Neural crest cell (in vitro differentiated cells): ENCODE results near the gene TICAM2. TPM values are rescaled to one million over a fixed set of nuclear protein-coding genes. Genes with fewer than 3 reads are reported as not detected.

Experiments used
- DNase-seq: peaks from one replicate; pipeline ENCODE4 v3.0.0; 2021; ENCODE audit warnings: low read depth, mixed read lengths, low spot score
- H3K27ac Mint-ChIP-seq: one replicate; pipeline ENCODE4 v1.8.0; 2021; ENCODE audit warnings: mild to moderate bottlenecking, mixed read lengths; ENCODE audit not compliant: unreplicated experiment
- H3K27me3 Mint-ChIP-seq: 2 replicates; pipeline ENCODE4 v1.8.0; 2021; ENCODE audit warnings: low read depth, mild to moderate bottlenecking, mixed read lengths
- H3K36me3 Mint-ChIP-seq: 2 replicates; pipeline ENCODE4 v1.8.0; 2021; ENCODE audit warnings: low read depth, mild to moderate bottlenecking, mixed read lengths
- H3K4me1 Mint-ChIP-seq: 2 replicates; pipeline ENCODE4 v1.8.0; 2021; ENCODE audit warnings: mixed read lengths
- H3K4me3 Mint-ChIP-seq: one replicate; pipeline ENCODE4 v1.8.0; 2021; ENCODE audit warnings: mild to moderate bottlenecking, mixed read lengths
- H3K9me3 Mint-ChIP-seq: 2 replicates; pipeline ENCODE4 v1.8.0; 2021; ENCODE audit warnings: mixed read lengths
- total RNA-seq: library from RNA; stranded (reverse); gene quantifications from 2 replicates; pipeline ENCODE4 v1.2.1, GENCODE V29; 2021
- TF ChIP-seq, protein P1 (sequence below): fragments of 200-600 bp; sonication (generic); conservative IDR thresholded peaks from 2 replicates; pipeline ENCODE4 v1.5.0; 2021; ENCODE audit warnings: antibody characterized with exemption, mild to moderate bottlenecking

TICAM2 gene
- total RNA-seq, 1 donor from 2014 or later: 1.9 TPM

DNA sequence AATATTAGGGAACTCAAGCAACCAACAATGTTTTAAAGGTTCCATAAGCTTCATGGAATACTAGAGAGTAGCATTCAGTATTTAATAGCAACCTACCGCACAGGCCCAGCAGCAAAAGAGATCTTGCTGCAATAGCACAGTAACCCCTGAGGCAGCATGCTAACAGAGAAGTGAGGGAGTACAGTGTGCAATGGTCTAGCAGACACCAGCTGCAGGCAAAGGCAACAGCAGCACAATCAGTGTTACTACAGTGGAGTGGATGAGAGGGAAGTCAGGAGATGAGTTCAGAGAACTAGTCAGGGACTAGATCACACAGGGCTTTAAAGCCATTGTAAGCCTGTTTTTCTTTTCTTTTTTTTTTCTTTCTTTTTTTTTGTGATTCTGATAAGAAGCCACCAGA lies 2.8 kb downstream of the TICAM2 start:
- peaks cover 2% of the 10 kb centered on the region for H3K9me3 Mint-ChIP-seq
- H3K4me1 Mint-ChIP-seq: peaks cover 24% of the 10 kb centered on the region
- DNase-seq: no peak
- peak overlapping the region; percentile 5 for H3K4me3 Mint-ChIP-seq
- TF ChIP-seq, protein P1, sequence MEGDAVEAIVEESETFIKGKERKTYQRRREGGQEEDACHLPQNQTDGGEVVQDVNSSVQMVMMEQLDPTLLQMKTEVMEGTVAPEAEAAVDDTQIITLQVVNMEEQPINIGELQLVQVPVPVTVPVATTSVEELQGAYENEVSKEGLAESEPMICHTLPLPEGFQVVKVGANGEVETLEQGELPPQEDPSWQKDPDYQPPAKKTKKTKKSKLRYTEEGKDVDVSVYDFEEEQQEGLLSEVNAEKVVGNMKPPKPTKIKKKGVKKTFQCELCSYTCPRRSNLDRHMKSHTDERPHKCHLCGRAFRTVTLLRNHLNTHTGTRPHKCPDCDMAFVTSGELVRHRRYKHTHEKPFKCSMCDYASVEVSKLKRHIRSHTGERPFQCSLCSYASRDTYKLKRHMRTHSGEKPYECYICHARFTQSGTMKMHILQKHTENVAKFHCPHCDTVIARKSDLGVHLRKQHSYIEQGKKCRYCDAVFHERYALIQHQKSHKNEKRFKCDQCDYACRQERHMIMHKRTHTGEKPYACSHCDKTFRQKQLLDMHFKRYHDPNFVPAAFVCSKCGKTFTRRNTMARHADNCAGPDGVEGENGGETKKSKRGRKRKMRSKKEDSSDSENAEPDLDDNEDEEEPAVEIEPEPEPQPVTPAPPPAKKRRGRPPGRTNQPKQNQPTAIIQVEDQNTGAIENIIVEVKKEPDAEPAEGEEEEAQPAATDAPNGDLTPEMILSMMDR: no peak
- no peak overlapping the region for H3K27ac Mint-ChIP-seq
- H3K27me3 Mint-ChIP-seq: no peaks in the 10 kb centered on the region
- H3K36me3 Mint-ChIP-seq: peaks cover 11% of the 10 kb centered on the region

DNA sequence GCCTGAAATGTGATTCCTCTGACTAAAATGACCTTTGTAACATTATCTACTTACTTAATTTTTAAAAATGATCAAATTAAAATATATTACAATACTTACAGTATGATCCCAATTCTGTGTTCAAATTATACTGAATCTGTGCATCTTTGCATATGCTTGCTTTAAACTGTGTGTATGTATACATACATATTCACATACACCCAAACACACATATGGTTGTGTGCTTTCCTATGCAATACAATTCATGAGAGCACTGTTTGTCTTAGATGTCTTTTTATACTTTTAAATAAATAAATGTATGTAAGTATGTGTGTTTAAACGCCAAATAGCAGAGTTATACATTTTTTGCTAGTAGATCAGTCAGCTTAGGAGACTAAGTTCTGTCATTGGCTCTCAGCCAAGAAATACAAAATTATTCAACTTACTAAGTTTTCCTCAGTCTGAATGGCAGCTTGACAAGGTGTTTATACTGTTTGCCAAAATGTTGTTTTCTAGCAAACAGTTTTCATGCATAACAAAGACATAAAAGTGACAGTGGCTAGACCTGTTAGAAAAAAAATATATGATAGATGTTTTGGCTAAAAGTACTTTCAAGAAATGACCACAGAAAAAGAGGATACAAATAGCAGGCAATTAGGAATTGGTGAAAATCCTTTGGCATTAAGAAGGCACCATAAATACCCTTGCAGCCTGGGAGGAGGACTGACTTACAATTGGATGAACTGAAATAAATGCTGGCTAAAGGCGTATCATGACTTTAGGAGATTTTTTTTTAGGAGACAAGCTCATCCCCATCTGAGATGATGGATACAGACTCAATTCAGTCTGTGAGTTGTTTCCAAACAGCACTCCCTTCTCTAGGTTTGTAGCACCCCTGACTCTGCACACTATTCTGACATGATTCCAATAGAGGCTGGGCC lies 7.9 kb downstream of the TICAM2 start:
- DNase-seq: no peak

DNA sequence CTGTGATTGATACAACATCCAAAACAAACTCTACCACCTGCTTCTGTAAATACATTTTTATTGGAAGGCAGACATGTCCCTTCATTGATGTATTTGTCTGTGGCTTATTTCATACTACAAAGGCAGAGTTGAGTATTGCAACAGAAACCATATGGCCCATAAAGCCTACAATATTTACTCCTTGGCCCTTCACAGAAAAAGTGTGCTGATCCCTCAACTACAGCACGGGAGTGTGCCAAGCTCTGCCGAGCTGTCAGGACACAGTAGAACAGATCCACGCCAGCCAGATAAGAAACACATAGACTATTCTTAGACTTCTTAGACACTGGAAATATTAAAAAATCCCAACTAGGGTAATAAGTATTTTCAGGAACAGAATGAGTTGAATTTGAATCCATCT lies 13.2 kb downstream of the TICAM2 start:
- TF ChIP-seq, protein P1: no peak
- Mint-ChIP-seq H3K4me3 (no peak overlapping the region), H3K27me3 (no peaks in the 10 kb centered on the region), H3K4me1 (no peaks in the 10 kb centered on the region), H3K27ac (no peak overlapping the region), H3K9me3 (no peaks in the 10 kb centered on the region), H3K36me3 (no peaks in the 10 kb centered on the region)
- no peak for DNase-seq

More for the DNA sequence above, 7.9 kb downstream of the TICAM2 start:
- H3K9me3 Mint-ChIP-seq: no peaks in the 10 kb centered on the region
- peaks cover under 1% of the 10 kb centered on the region for H3K4me1 Mint-ChIP-seq
- TF ChIP-seq, protein P1: no peak
- no peak overlapping the region for H3K4me3 Mint-ChIP-seq
- H3K27ac Mint-ChIP-seq: no peak overlapping the region
- H3K27me3 Mint-ChIP-seq: no peaks in the 10 kb centered on the region
- no peaks in the 10 kb centered on the region for H3K36me3 Mint-ChIP-seq

DNA sequence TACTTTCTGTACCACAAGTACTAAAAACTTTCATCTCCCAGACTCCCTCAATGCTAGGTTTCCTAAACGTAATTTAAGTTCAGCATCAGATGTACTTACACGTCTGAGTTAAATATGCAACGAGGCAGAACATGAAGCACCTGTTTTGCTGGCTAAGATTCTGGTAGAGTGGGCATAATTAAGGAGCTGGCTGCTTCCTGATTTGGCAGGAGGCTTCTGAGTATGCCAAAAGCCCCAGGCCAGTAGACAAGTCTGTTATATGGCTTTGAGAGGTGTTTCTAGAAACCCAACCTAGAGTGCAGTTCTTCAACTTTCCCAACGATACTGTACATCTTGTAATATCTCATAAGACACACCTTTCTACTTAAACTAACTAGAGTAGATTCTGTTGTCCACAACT lies 13.6 kb downstream of the TICAM2 start:
- no peak overlapping the region for H3K4me3 Mint-ChIP-seq
- no peaks in the 10 kb centered on the region for H3K4me1 Mint-ChIP-seq
- no peaks in the 10 kb centered on the region for H3K9me3 Mint-ChIP-seq
- no peak overlapping the region for H3K27ac Mint-ChIP-seq
- H3K27me3 Mint-ChIP-seq: no peaks in the 10 kb centered on the region
- DNase-seq: no peak
- H3K36me3 Mint-ChIP-seq: no peaks in the 10 kb centered on the region
- TF ChIP-seq, protein P1: no peak

DNA sequence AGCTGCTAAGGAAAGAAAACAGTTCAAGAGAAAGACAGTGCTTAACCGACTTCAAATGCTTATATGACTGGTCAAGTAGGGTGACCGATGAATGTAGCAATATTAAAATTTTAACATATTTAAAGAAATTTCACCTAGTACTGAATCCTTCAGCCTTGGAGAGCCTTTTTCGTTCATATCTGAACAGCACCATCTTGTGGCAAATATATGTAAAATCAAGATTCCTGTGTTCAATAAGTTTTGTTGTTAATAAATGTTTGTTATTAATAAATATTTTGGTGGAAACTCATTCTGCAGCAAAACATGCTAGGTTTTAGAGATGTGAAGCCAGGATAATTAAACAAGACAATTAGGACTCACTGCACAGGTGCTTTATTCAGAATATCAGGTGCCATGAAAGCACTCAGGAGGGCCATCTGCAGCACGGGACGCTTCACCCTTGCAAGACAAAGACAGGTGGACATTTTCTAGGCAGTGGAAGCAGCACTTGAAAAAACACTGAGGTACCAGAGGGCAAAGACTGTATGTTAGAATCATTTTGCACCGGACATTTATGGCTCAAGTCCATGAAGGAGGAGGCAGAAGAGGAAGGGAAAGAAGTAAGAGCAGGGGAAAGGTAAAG lies 15.6 kb downstream of the TICAM2 start:
- TF ChIP-seq, protein P1: peak; percentile 77
- Mint-ChIP-seq H3K9me3 (no peaks in the 10 kb centered on the region), H3K27ac (no peak overlapping the region), H3K4me1 (no peaks in the 10 kb centered on the region), H3K27me3 (no peaks in the 10 kb centered on the region), H3K36me3 (no peaks in the 10 kb centered on the region), H3K4me3 (no peak overlapping the region)
- no peak for DNase-seq
